ENCODE data around the gene SORCS2.

GRCh38 chr4:7202411-7202810 is 10.1 kb downstream of the SORCS2 start:
- TF ChIP-seq EP300 (IDR thresholded peaks at IDR 0.05; ENCODE audit: borderline replicate concordance in 1 of 2, low read depth in 2 of 2, low read length in 2 of 2): no peak
- no peak for TF ChIP-seq SP1 (IDR thresholded peaks at IDR 0.05; ENCODE audit: low read depth, low read length)
